ENCODE measurements around the gene CFAP210. TPM values are rescaled to one million over a fixed set of nuclear protein-coding genes. Genes with fewer than 3 reads are reported as not detected.

The CFAP210 gene
- total and polyA plus RNA-seq, 9 of the 15 experiments (the other 6 are each of a cell fraction or from before 2014, with no cell fraction given), result 0.75 to 3.6 (median 1.3) TPM

DNA sequence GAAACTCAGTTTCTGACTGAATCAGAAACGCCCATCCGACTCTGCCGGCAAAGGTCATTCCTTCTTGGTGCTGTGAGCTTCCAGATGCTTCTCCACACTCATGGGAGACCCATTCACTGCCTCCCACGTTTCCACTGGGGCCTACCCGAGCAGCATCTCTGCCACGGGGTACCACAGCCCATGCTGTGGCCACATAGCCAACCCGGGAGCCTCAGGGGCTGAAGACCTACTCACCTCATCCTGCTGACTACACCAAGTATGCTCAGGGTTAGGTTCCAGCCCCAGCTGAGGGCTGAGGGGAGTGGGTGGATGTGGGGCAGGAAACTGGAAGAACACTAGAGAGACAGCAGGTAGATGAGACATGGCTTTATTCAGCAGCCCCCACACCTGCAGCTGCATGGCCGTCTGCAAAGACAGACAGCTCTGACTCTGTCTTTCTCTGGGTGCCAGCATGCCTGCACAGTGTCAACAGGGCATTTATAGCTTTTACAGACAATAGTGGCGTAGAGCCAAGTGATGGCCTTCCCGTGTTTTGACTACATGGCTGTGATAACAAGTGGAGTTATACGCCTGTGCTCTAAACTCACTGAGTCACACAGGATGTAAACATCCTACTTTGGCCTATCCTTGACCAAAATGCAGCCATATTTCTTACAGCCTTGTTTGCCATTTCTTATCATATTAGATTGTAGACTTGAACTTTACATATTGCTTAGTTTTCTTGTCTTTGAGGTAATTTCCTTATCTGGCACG lies 22.9 kb upstream of the CFAP210 start (continued):
- TF ChIP-seq CUX1 (CRISPR knock-in tag; IDR thresholded peaks at IDR 0.05) (no peak), KAT2B (IDR thresholded peaks at IDR 0.05; ENCODE audit: low read depth, low read length) (no peak), NCOR1 (IDR thresholded peaks at IDR 0.05) (peak; percentile 84), HDGF (IDR thresholded peaks at IDR 0.05) (no peak), ZNF41 (CRISPR knock-in tag; conservative IDR thresholded peaks at IDR 0.05) (no peak), ZNF592 (IDR thresholded peaks at IDR 0.05) (peak; percentile 97), PTTG1 (tag; IDR thresholded peaks at IDR 0.05; ENCODE audit: low read depth) (peak; percentile 67; the same call in 1 of the 2 replicates), ZNF785 (CRISPR knock-in tag; IDR thresholded peaks at IDR 0.05) (no peak), OTX1 (CRISPR knock-in tag; IDR thresholded peaks at IDR 0.05) (no peak), DDX20 (tag; IDR thresholded peaks at IDR 0.05; ENCODE audit: low read depth) (peak; percentile 42; the same call in 1 of the 2 replicates), MTA2 (IDR thresholded peaks at IDR 0.05; ENCODE audit: low read depth) (no peak), RNF219 (CRISPR knock-in tag; IDR thresholded peaks at IDR 0.05) (no peak), GATAD2A (IDR thresholded peaks at IDR 0.05) (no peak), SP2 (IDR thresholded peaks at IDR 0.05; ENCODE audit: extremely low read depth, low read depth, low read length, poor library complexity, severe bottlenecking) (no peak)
- TF ChIP-seq, protein P1, sequence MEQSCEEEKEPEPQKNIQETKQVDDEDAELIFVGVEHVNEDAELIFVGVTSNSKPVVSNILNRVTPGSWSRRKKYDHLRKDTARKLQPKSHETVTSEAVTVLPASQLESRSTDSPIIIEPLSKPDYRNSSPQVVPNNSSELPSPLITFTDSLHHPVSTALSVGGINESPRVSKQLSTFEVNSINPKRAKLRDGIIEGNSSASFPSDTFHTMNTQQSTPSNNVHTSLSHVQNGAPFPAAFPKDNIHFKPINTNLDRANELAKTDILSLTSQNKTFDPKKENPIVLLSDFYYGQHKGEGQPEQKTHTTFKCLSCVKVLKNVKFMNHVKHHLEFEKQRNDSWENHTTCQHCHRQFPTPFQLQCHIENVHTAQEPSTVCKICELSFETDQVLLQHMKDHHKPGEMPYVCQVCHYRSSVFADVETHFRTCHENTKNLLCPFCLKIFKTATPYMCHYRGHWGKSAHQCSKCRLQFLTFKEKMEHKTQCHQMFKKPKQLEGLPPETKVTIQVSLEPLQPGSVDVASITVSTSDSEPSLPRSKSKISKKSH (CRISPR knock-in tag; IDR thresholded peaks at IDR 0.05), result no peak
